HepG2 (cell line): ENCODE results near the gene BGN.

Experiments
- CTCF ChIP-seq: sonication (generic); formaldehyde crosslinking; IDR thresholded peaks from 2 replicates; pipeline ENCODE4 v1.5.0; 2020; ENCODE audit warnings: mild to moderate bottlenecking, missing genetic modification reagents, moderate library complexity
- ETS1 ChIP-seq: sonication (generic); formaldehyde crosslinking; IDR thresholded peaks from 2 replicates; pipeline ENCODE4 v1.4.0; 2020; ENCODE audit warnings: missing genetic modification reagents
- POLR2A ChIP-seq, 2 experiments: IDR thresholded peaks; 2 replicates each; pipeline ENCODE4 v1.6.1; 2011; ENCODE audit warnings: low read depth in 2 of 2, low read length in 2 of 2, mild to moderate bottlenecking in 1 of 2, moderate library complexity in 1 of 2; ENCODE audit not compliant: insufficient read depth in 1 of 2
- POLR2AphosphoS5 ChIP-seq: IDR thresholded peaks from 2 replicates; pipeline ENCODE4 v1.6.1; 2012; ENCODE audit warnings: low read depth, low read length

- TF ChIP-seq ETS1 (CRISPR knock-in tag) (no peak), POLR2A (IDR thresholded peaks at IDR 0.05; ENCODE audit: insufficient read depth in 1 of 2, low read depth in 2 of 2, low read length in 2 of 2) (no peak), POLR2AphosphoS5 (no peak), CTCF (CRISPR knock-in tag) (no peak)
Observed at GRCh38 chrX:153495362-153495751, 577 bp downstream of the BGN start.
